Measurements from ENCODE around the gene UBR7. TPM values are rescaled to one million over a fixed set of nuclear protein-coding genes. Genes with fewer than 3 reads are reported as not detected.

UBR7 gene
- total and polyA plus RNA-seq, 2 experiments from 2014 or later: 12.4 to 45.3 TPM

- H3K36me3 ChIP-seq (ENCODE audit: insufficient read depth): peaks cover 19% of the 10 kb centered on the region
- H3K36me3 Mint-ChIP-seq (ENCODE audit: low read depth): peaks cover 52% of the 10 kb centered on the region
- no peak for TF ChIP-seq CREB1 (CRISPR knock-in tag; IDR thresholded peaks at IDR 0.05; ENCODE audit: low read depth)
- TF ChIP-seq STAT1 (IDR thresholded peaks at IDR 0.05; ENCODE audit: unreplicated experiment): no peak
- no peak for TF ChIP-seq EZH2 (IDR thresholded peaks at IDR 0.05; ENCODE audit: low read depth, unreplicated experiment)
- no peak for TF ChIP-seq EZH2phosphoT487 (IDR thresholded peaks at IDR 0.05; ENCODE audit: unreplicated experiment)
- no peak for TF ChIP-seq JUNB (IDR thresholded peaks at IDR 0.05; ENCODE audit: unreplicated experiment)
- TF ChIP-seq ZNF331 (CRISPR knock-in tag; IDR thresholded peaks at IDR 0.05; ENCODE audit: low read depth): no peak
- TF ChIP-seq, protein P1, sequence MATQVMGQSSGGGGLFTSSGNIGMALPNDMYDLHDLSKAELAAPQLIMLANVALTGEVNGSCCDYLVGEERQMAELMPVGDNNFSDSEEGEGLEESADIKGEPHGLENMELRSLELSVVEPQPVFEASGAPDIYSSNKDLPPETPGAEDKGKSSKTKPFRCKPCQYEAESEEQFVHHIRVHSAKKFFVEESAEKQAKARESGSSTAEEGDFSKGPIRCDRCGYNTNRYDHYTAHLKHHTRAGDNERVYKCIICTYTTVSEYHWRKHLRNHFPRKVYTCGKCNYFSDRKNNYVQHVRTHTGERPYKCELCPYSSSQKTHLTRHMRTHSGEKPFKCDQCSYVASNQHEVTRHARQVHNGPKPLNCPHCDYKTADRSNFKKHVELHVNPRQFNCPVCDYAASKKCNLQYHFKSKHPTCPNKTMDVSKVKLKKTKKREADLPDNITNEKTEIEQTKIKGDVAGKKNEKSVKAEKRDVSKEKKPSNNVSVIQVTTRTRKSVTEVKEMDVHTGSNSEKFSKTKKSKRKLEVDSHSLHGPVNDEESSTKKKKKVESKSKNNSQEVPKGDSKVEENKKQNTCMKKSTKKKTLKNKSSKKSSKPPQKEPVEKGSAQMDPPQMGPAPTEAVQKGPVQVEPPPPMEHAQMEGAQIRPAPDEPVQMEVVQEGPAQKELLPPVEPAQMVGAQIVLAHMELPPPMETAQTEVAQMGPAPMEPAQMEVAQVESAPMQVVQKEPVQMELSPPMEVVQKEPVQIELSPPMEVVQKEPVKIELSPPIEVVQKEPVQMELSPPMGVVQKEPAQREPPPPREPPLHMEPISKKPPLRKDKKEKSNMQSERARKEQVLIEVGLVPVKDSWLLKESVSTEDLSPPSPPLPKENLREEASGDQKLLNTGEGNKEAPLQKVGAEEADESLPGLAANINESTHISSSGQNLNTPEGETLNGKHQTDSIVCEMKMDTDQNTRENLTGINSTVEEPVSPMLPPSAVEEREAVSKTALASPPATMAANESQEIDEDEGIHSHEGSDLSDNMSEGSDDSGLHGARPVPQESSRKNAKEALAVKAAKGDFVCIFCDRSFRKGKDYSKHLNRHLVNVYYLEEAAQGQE (IDR thresholded peaks at IDR 0.05; ENCODE audit: unreplicated experiment): no peak
- TF ChIP-seq CTCF (conservative IDR thresholded peaks at IDR 0.05; ENCODE audit: low read depth in 2 of 2): no peak
- no peak for TF ChIP-seq ZNF114 (CRISPR knock-in tag; IDR thresholded peaks at IDR 0.05)
- no peak for TF ChIP-seq NANOG (IDR thresholded peaks at IDR 0.05; ENCODE audit: borderline replicate concordance)
- no peak for TF ChIP-seq POLR2AphosphoS5 (IDR thresholded peaks at IDR 0.05; ENCODE audit: low read depth)
- no peak for TF ChIP-seq ETS1 (IDR thresholded peaks at IDR 0.05)
- TF ChIP-seq ZNF462 (CRISPR knock-in tag; IDR thresholded peaks at IDR 0.05): no peak
- H3K27ac Mint-ChIP-seq: no peak overlapping the region
- no peaks in the 10 kb centered on the region; the same call in 2 of the 3 replicates for H3K9me3 Mint-ChIP-seq
- no peak overlapping the region for H3K27ac ChIP-seq (ENCODE audit: low read depth)
- no peak overlapping the region for H3K4me3 ChIP-seq
- H3K79me2 ChIP-seq (replicated peaks; ENCODE audit: insufficient read depth): no peaks in the 10 kb centered on the region
- DNase-seq (ENCODE audit: low spot score): no peak
- no peaks in the 10 kb centered on the region for H3K9me2 ChIP-seq (ENCODE audit: insufficient read depth)
- H2AFZ ChIP-seq: no peak overlapping the region
- H3K27me3 ChIP-seq (ENCODE audit: insufficient read depth): no peaks in the 10 kb centered on the region
- H3K4me3 Mint-ChIP-seq: no peak overlapping the region
- H3K4me2 ChIP-seq: no peak overlapping the region
- H4K20me1 ChIP-seq (replicated peaks; ENCODE audit: insufficient read depth): no peaks in the 10 kb centered on the region
- H3F3A ChIP-seq (replicated peaks; ENCODE audit: low read depth): no peaks in the 10 kb centered on the region
- no peaks in the 10 kb centered on the region for H3K4me1 Mint-ChIP-seq
- H3K4me1 ChIP-seq (ENCODE audit: insufficient read depth): no peaks in the 10 kb centered on the region
- peaks cover 4% of the 10 kb centered on the region for H3K27me3 Mint-ChIP-seq (ENCODE audit: insufficient read depth, low read depth, poor library complexity)
- no peak for ATAC-seq
Observed at GRCh38 chr14:93220509-93220908, 13.5 kb downstream of the UBR7 start.

All from GM23338 (cell line).